ENCODE data around the gene TEX44.

The TEX44 gene

DNA sequence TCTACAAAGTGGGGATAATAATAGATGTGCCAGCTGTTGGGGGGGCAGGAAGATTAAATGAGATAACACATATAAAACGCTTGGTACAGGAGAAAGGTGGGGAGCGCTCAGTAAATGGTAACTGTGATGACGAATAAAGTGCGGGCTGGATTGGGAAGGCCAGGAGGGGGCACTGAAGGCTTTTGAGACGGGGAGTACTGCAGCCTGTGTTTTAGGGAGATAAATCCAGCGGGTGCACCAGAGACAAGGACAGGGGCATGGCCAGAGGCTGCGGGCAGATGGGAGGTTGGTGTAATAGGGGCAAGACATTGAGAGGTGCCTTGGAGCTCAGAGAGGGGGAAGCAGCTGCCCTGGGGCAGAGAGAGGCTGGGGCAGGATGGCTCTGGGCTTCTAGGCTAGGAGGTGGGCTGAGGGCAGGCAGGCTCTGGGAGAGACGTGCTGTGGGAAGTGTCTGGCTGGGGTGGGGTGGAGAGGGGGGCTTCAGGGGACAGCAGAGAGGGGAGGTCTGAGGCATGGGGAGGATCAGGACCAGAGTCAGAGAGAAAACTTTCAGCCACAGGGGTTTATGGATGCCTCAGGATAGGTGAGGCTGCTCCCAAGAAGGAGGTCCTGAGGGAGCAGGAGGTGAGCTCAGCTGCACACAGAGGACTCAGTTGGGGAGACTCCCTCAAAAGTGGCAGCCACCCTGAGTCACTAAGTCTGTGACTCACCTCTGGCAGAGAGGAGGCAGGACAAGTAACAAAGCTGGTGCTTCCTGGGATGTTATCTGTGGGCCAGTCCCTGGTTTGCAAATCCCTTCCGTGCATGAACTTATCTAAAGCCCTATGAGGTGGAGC, 18.8 kb downstream of the TEX44 start:
- no peak for DNase-seq

DNA sequence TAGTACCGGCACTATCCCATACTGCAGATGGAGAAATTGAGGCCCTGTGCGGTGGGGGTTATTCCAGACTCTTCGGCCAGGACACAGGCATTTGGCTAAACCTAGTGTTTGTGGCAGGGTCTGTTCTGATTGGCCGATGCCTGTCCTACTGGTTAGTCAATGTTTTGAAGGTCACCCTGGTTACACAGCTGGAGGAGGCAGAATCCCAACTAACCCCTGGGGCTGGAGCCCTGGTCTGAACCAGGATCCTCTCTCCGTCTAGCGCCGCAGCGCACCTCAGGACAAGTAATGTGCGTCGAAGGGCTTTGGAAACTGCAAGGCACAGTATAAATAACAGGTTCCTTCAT, 19.4 kb downstream of the TEX44 start:
- no peak for DNase-seq

GRCh38 chr2:231612456-231613330, 20.0 kb downstream of the TEX44 start:
- peak; percentile 64 to 88 (median 84) for DNase-seq

DNA sequence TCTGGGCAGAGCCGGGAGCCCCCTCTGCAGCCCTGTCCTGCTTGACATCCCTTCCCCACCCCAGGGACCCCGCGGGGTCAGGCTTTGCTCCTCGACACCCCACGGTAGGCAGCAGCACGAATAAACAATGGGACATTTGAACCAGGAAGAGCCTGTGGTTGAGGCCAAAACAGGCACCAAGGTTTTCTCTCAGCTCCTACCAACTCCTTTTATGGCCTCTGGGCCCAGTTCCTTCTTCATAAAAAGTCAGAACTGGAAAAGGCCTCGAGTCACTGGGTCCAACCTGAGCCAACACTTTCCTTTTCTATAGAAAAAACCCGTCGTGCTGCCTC, 20.6 kb downstream of the TEX44 start:
- no peak for DNase-seq

- peak in 5 of 6 experiments; percentile 41 to 53 (median 42) for DNase-seq
Measured at GRCh38 chr2:231613663-231614558, 21.2 kb downstream of the TEX44 start.

- peak in 3 of 6 experiments; percentile 34 to 41 (median 38) for DNase-seq
Measured at GRCh38 chr2:231614559-231615057, 21.9 kb downstream of the TEX44 start.

DNA sequence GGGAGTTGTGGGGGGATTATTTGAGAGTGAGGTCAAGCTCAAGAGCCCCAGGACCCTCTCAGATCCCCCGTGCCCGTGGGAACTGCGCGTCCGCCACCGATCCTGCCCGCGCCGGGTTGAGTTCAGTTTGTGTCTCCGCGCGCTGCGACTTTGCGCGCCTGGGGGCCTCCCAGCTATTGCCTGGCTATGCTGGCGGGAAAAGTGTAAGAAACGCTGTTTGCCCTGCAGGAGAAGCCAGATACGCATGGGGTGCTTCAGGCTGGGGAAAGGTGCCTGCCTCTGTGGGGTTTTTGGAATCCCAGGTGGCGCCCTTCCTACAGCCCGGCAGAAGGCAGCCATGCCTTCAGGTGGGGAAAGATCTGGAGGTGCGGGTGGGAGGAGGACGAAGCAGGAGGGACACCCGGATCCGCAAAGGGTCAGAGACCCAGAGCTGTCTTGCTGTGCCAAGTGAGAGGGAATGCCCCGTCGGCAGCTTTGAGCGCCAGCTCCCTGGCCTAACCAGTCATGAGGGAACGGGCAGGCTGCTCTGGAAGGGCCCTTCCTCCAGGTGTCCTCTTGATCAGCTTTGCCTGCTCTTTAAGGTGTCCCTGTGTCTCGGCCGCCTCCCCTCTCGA, 22.5 kb downstream of the TEX44 start:
- DNase-seq, result no peak

- DNase-seq, result no peak
Measured at GRCh38 chr2:231616296-231616695, 23.6 kb downstream of the TEX44 start.

DNA sequence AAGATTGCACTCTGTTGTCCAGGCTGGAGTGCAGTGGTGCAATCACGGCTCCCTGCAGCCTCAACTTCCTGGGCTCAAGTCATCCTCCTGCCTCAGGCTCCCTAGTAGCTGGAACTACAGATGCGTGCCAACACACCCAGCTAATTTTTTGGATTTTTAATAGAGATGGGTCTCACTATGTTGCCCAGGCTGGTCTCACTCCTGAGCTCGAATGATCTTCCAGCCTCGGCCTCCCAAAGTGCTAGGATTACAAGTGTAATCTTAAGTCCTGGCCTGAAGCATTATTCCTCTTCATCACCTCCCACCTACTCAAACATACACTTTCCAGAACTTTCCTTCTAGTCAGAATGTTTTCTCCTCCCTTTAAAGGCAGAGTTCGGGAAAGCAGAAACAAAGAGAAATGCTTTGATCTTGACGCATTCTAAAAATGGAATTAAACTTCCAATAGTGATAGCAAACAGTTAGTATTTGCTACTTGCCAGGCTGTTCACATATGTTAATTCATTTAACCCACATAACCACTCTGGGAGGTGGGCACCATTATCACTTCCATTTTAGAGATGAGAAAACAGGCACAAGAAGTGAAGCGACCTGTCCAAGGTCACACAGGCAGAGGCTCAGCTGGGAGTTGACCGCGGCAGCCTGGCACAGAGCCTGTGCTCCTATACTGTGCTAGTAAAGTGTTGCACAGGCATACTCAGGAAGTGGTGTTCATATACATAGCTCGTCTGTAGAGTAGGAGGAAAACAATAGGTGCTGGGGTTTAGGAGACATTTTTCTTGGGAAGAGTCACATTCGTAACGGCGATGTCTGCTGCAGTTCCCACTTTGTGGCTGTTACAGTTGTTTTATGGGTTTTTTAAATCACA, 24.6 kb downstream of the TEX44 start:
- DNase-seq, result no peak

- no peak for DNase-seq
Measured at GRCh38 chr2:231621051-231621879, 28.6 kb downstream of the TEX44 start.

GRCh38 chr2:231622963-231623362, 30.3 kb downstream of the TEX44 start:
- no peak for DNase-seq

GRCh38 chr2:231626449-231626848, 33.8 kb downstream of the TEX44 start:
- DNase-seq, result no peak

DNA sequence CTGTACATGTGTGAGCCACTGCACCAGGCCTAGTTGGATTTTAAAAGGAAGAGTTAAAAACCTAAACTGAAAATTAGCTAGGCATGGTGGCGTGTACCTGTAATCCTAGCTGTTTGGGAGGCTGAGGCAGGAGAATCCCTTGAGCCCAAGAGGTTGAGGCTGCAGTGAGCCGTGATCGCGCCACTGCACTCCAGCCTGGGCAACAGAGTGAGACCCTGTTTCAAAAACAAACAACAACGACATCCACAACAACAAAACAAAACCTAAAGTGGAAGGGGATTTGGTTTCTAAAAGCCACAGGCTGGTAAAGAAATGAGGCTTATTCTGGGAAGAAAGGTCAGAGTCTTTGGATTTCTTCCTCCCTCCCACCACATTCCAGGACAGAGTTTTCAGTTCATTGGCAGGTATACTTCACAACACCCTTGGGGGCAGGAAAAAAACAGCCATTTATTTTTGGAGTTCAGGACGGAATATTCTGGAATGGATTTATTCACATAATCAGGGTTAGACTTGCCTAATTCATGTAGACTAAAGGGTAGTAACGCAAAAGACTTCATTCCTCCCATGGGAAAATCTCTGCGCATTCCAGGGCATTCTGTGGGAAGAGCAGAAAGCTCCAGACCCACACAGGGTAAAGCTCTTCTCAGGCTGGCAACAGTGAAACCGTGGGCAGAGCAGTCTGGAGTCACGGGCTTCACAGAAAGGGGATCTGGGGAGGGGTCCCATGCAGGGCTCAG, 34.9 kb downstream of the TEX44 start:
- no peak for DNase-seq

DNA sequence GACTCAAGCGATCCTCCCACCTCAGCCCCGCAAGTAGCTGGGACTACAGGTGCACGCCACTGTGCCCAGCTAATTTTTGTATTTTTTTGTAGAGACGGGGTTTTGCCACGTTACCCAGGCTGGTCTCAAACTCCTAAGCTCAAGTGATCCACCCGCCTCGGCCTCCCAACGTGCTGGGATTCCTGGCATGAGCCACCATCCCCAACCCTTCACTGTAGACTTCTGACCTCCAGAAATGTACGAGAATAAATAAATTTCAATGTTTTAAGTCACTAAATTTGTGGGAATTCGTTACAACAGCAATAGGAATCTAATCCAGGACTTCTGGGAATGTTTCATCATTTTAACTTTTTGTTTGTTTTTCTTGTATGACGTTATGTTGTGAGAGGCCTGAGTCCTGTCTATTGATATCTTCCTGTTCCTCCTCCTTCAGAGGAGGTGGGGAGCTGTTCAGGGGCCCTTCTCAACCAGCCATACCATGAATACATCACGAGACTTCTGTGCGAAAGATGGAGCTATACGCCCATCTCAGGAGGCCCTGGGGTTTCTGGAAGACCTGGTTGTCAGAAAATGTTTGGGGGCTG, 40.0 kb downstream of the TEX44 start:
- DNase-seq, result no peak

DNA sequence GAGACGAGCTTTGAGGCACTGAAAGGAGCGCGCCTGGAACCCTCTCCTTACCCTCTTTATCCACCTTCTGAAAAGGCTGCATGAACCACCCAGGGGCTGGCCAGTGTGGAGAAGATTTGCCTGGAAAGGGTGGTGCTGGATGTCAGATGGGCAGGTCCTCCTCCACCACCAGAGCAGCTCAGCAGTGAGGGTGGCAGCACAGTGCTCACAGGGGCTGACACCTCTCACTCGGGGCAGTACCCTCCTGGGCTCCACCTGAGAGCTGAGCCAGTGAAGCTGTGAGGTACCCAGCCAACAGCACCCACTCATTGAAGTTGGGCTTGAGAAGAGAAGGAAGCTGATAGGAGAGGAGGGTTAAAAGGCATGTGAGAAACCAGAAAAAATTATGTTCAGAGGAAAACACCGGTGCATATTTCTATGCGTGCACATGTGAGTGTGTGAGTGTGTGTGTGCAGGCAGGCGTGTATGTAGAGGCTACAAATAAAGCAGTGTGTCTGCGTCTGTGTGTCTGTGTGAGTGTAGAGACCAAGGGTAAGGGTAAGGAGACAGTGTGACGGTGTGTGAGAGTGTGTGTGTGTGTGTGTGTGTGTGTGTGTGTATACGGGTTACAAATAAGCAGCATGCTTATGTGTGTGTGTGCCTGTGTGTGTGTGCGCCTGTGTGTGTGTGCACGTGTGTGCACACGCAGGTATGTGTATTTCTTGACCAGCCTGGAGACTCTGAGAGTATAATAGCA, 40.7 kb downstream of the TEX44 start:
- DNase-seq, result no peak

DNA sequence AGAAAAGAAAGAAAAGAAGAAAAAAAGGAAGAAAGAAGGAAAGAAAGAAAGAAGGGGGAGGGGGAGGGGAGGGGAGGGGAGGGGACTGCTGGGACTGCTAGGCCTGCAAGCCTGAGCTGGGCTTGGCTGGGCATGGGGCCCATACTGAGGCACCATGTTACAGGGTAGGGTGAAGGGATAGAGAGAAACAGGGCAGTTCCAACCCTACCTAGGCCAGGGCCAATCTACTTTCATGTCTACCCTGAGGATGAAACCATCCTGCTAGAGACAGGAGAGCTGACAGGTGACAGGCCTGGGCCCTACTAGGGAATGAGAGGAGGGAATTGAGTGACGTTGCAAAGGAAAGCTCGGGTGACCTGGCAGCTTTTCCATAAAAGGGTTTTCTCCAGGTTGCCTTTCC, 41.7 kb downstream of the TEX44 start:
- no peak for DNase-seq

- DNase-seq, result no peak
Measured at GRCh38 chr2:231634951-231635875, 42.5 kb downstream of the TEX44 start.
